Neural cell (in vitro differentiated cells): ENCODE measurements around the gene PRMT2. TPM values are rescaled to one million over a fixed set of nuclear protein-coding genes. Genes with fewer than 3 reads are reported as not detected.

Experiments
- H2AFZ ChIP-seq: fragments of 200-600, 300-800 bp; sonication (generic), shearing (Covaris generic); 2 replicates; pipeline ENCODE4 v1.6.0; 2014; ENCODE audit warnings: low read depth, mild to moderate bottlenecking, antibody characterized with exemption, low read length, moderate library complexity
- H3F3A ChIP-seq: fragments of 200-600 bp; shearing (Covaris generic); 2 replicates; pipeline ENCODE4 v1.6.1; 2016; ENCODE audit warnings: mild to moderate bottlenecking, moderate library complexity, mixed read lengths, antibody characterized with exemption, low read length; ENCODE audit not compliant: insufficient read depth, poor library complexity, severe bottlenecking
- H3K27ac ChIP-seq: fragments of 200-600, 300-800 bp; sonication (generic), shearing (Covaris generic); 2 replicates; pipeline ENCODE4 v1.5.1; 2014; ENCODE audit warnings: mild to moderate bottlenecking, low read length, moderate library complexity
- H3K27me3 ChIP-seq: fragments of 300-800, 200-600 bp; sonication (generic), shearing (Covaris generic); 2 replicates; pipeline ENCODE4 v1.6.0; 2014; ENCODE audit warnings: mild to moderate bottlenecking, low read depth, low read length, moderate library complexity; ENCODE audit not compliant: insufficient read depth
- H3K36me3 ChIP-seq: fragments of 300-800, 200-600 bp; sonication (generic), shearing (Covaris generic); 2 replicates; pipeline ENCODE4 v1.5.1; 2014; ENCODE audit warnings: mild to moderate bottlenecking, antibody characterized with exemption, low read length, moderate library complexity; ENCODE audit not compliant: insufficient read depth
- H3K4me2 ChIP-seq: fragments of 300-800, 200-600 bp; sonication (generic), shearing (Covaris generic); 2 replicates; pipeline ENCODE4 v1.6.0; 2014; ENCODE audit warnings: mild to moderate bottlenecking, low read length
- H3K4me3 ChIP-seq: fragments of 300-800, 200-600 bp; sonication (generic), shearing (Covaris generic); 2 replicates; pipeline ENCODE4 v1.5.1; 2014; ENCODE audit warnings: mild to moderate bottlenecking, low read length, moderate library complexity
- H3K79me2 ChIP-seq: fragments of 200-600 bp; shearing (Covaris generic); replicated peaks from 2 replicates; pipeline ENCODE4 v1.6.0; 2014; ENCODE audit warnings: mild to moderate bottlenecking, low read length, moderate library complexity; ENCODE audit not compliant: insufficient read depth
- H3K9ac ChIP-seq: fragments of 300-800, 200-600 bp; sonication (generic), shearing (Covaris generic); 2 replicates; pipeline ENCODE4 v1.6.1; 2016; ENCODE audit warnings: mild to moderate bottlenecking, low read length, mixed read lengths
- H3K9me2 ChIP-seq: fragments of 200-600 bp; shearing (Covaris generic); 2 replicates; pipeline ENCODE4 v1.6.1; 2016; ENCODE audit warnings: mild to moderate bottlenecking, low read length, mixed read lengths; ENCODE audit not compliant: insufficient read depth
- H3K9me3 ChIP-seq: fragments of 200-600, 300-800 bp; sonication (generic), shearing (Covaris generic); 2 replicates; pipeline ENCODE4 v1.6.1; 2016; ENCODE audit warnings: mild to moderate bottlenecking, mixed run types, low read length, moderate library complexity, mixed read lengths
- H4K20me1 ChIP-seq: fragments of 200-600 bp; shearing (Covaris generic); 2 replicates; pipeline ENCODE4 v1.6.1; 2016; ENCODE audit warnings: mild to moderate bottlenecking, mixed run types; ENCODE audit not compliant: insufficient read depth
- EP300 ChIP-seq: fragments of 450-650 bp; conservative IDR thresholded peaks from 2 replicates; pipeline ENCODE4 v1.6.1; 2014; ENCODE audit warnings: antibody characterized with exemption, mild to moderate bottlenecking, moderate library complexity; ENCODE audit not compliant: poor library complexity, severe bottlenecking
- EZH2 ChIP-seq: fragments of 200-600, 300-800 bp; shearing (Covaris generic), sonication (generic); IDR thresholded peaks from 2 replicates; pipeline ENCODE4 v1.6.1; 2014; ENCODE audit warnings: antibody characterized with exemption, low read length, borderline replicate concordance, mild to moderate bottlenecking; ENCODE audit not compliant: insufficient read depth, poor library complexity, severe bottlenecking
- MXI1 ChIP-seq: fragments of 450-650 bp; conservative IDR thresholded peaks from 2 replicates; pipeline ENCODE4 v1.6.1; 2014; ENCODE audit warnings: antibody characterized with exemption, mild to moderate bottlenecking; ENCODE audit not compliant: poor library complexity, severe bottlenecking
- POLR2AphosphoS5 ChIP-seq: IDR thresholded peaks from 2 replicates; pipeline ENCODE4 v1.6.1; 2012
- RAD21 ChIP-seq: fragments of 450-650 bp; conservative IDR thresholded peaks from 2 replicates; pipeline ENCODE4 v1.6.1; 2014; ENCODE audit warnings: antibody characterized with exemption, mild to moderate bottlenecking, moderate library complexity
- SMC3 ChIP-seq: fragments of 450-650 bp; conservative IDR thresholded peaks from 2 replicates; pipeline ENCODE4 v1.6.1; 2014; ENCODE audit warnings: antibody characterized with exemption, mild to moderate bottlenecking, moderate library complexity; ENCODE audit not compliant: poor library complexity
- TAF1 ChIP-seq: IDR thresholded peaks from 2 replicates; pipeline ENCODE4 v1.6.1; 2012; ENCODE audit warnings: low read depth
- polyA plus RNA-seq: library from polyadenylated mRNA; depleted of rRNA; stranded (reverse); fragments of >200 nt; gene quantifications from 2 replicates; pipeline ENCODE4 v1.2.3, GENCODE V29; 2014
- TF ChIP-seq, protein P1 (sequence below): IDR thresholded peaks from 2 replicates; pipeline ENCODE4 v1.6.1; 2012; ENCODE audit warnings: borderline replicate concordance
- TF ChIP-seq, protein P2 (sequence below): fragments of 450-650 bp; IDR thresholded peaks from 2 replicates; pipeline ENCODE4 v1.5.1; 2014; ENCODE audit warnings: antibody characterized with exemption, mild to moderate bottlenecking, moderate library complexity; ENCODE audit not compliant: poor library complexity, severe bottlenecking

PRMT2 gene
- polyA plus RNA-seq, 1 donor from 2014 or later: 313 TPM

DNA sequence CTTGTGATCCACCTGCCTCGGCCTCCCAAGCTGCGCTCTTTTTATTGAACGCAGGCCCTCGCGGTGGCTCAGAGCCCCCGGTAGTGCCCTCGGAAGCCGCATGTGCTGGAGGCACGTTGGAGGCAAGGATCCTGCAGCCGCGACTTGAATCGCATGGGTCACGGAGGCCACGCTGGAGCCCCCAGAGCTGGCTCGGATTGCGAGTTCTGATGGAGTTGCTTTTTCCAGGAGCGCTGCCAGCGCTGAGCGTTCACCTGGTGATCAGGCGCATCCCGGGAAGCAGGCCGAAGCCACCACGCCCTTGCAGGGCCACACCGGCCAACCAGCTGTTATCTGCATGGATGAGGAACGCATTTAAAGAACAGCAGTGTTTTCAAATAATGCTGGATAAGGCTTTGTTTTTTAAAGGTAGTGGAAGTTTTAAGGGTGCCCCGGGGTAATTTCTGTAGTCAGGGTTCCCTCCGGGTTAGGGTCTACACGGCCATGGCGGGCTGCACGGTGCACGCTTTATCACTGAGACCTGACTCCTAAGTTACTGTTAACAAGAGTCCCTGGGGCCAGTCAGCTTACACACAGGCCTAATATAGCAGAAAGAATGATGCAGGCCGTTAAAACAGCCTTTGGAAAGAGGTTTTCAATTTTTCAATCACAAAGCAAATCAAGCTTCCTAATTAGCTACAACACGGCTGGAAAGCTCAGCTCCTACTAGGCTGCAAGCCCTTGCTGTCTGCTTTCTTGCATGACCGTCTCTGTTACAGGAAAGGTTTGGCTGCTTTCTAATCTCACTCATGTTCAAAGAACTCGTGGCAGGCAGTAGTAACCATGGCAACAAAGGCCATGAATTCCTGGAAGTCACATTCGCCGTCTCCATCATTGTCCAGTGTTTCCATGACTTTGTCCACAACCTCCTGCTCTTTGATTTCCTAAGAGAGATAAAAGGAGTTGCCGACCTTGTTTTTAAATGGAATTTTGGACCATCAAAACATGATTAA is 36.6 kb upstream of the PRMT2 start:
- Histone ChIP-seq H3K4me3 (peak overlapping the region; percentile 26), H3K27me3 (no peaks in the 10 kb centered on the region), H3K27ac (peak overlapping the region; percentile 61), H3K9me3 (no peaks in the 10 kb centered on the region), H3K36me3 (no peaks in the 10 kb centered on the region), H4K20me1 (no peaks in the 10 kb centered on the region), H3K9ac (peak overlapping the region; percentile 38), H3K4me2 (peak overlapping the region; percentile 16), H3F3A (no peaks in the 10 kb centered on the region), H3K9me2 (no peaks in the 10 kb centered on the region), H2AFZ (no peak overlapping the region), H3K79me2 (no peaks in the 10 kb centered on the region)
- TF ChIP-seq RAD21: no peak
- TF ChIP-seq MXI1: peak; percentile 83
- TF ChIP-seq EP300: peak; percentile 26
- peak; percentile 42 for TF ChIP-seq POLR2AphosphoS5
- no peak for TF ChIP-seq EZH2
- TF ChIP-seq SMC3: no peak

DNA sequence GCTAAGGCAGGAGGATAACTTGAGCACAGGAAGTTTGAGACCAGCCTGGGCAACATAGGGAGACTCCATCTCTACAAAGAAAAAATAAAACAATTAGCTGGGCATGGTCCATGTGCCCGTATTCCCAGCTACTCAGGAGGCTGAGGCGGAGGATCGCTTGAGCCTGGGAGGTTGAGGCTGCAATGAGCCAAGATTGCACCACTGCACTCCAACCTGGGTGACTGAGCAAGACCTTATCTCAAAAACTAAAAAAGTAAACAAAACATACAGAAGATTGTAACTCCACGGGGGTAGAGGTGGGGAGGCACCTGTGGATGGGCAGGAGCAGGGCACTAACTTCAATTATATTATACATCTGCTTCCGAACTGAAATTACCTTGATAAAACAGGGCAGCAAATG is 35.2 kb upstream of the PRMT2 start:
- Histone ChIP-seq H3K27ac (no peak overlapping the region), H4K20me1 (no peaks in the 10 kb centered on the region), H3K9ac (no peak overlapping the region), H3K36me3 (no peaks in the 10 kb centered on the region), H3K4me3 (no peak overlapping the region), H3K79me2 (no peaks in the 10 kb centered on the region), H3K9me2 (no peaks in the 10 kb centered on the region), H3K9me3 (no peaks in the 10 kb centered on the region), H2AFZ (no peak overlapping the region), H3K27me3 (no peaks in the 10 kb centered on the region), H3F3A (no peaks in the 10 kb centered on the region), H3K4me2 (no peak overlapping the region)
- TF ChIP-seq POLR2AphosphoS5: no peak
- no peak for TF ChIP-seq EP300
- TF ChIP-seq, protein P1, sequence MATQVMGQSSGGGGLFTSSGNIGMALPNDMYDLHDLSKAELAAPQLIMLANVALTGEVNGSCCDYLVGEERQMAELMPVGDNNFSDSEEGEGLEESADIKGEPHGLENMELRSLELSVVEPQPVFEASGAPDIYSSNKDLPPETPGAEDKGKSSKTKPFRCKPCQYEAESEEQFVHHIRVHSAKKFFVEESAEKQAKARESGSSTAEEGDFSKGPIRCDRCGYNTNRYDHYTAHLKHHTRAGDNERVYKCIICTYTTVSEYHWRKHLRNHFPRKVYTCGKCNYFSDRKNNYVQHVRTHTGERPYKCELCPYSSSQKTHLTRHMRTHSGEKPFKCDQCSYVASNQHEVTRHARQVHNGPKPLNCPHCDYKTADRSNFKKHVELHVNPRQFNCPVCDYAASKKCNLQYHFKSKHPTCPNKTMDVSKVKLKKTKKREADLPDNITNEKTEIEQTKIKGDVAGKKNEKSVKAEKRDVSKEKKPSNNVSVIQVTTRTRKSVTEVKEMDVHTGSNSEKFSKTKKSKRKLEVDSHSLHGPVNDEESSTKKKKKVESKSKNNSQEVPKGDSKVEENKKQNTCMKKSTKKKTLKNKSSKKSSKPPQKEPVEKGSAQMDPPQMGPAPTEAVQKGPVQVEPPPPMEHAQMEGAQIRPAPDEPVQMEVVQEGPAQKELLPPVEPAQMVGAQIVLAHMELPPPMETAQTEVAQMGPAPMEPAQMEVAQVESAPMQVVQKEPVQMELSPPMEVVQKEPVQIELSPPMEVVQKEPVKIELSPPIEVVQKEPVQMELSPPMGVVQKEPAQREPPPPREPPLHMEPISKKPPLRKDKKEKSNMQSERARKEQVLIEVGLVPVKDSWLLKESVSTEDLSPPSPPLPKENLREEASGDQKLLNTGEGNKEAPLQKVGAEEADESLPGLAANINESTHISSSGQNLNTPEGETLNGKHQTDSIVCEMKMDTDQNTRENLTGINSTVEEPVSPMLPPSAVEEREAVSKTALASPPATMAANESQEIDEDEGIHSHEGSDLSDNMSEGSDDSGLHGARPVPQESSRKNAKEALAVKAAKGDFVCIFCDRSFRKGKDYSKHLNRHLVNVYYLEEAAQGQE: no peak
- TF ChIP-seq MXI1: no peak
- TF ChIP-seq RAD21: no peak
- TF ChIP-seq, protein P2, sequence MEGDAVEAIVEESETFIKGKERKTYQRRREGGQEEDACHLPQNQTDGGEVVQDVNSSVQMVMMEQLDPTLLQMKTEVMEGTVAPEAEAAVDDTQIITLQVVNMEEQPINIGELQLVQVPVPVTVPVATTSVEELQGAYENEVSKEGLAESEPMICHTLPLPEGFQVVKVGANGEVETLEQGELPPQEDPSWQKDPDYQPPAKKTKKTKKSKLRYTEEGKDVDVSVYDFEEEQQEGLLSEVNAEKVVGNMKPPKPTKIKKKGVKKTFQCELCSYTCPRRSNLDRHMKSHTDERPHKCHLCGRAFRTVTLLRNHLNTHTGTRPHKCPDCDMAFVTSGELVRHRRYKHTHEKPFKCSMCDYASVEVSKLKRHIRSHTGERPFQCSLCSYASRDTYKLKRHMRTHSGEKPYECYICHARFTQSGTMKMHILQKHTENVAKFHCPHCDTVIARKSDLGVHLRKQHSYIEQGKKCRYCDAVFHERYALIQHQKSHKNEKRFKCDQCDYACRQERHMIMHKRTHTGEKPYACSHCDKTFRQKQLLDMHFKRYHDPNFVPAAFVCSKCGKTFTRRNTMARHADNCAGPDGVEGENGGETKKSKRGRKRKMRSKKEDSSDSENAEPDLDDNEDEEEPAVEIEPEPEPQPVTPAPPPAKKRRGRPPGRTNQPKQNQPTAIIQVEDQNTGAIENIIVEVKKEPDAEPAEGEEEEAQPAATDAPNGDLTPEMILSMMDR: no peak
- TF ChIP-seq TAF1: no peak
- TF ChIP-seq EZH2: no peak
- no peak for TF ChIP-seq SMC3
